ENCODE results near the gene USP6NL. TPM values are rescaled to one million over a fixed set of nuclear protein-coding genes. Genes with fewer than 3 reads are reported as not detected.

USP6NL gene
- total and polyA plus RNA-seq, 2 of the 13 experiments (the other 11 are each of a cell fraction or from before 2014, with no cell fraction given): 10.5 to 22.9 TPM

DNA sequence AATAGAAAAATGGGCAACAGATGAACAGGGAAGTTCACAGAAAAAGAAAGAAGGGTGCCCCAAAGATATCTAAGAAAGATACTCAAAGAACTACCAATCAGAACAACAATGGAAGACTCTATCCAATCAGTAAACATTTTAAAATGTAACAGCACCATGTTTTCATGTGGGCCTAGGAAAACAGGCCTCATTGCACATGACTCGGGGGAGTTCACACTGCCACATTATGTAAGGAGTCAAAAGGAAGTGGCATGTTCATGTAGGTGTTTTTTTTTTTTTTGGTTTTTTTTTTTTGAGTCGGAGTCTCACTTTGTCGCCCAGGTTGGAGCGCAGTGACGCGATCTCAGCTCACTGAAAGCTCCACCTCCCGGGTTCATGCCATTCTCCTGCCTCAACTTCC, 132.2 kb downstream of the USP6NL start (continued):
- TF ChIP-seq, protein P1, sequence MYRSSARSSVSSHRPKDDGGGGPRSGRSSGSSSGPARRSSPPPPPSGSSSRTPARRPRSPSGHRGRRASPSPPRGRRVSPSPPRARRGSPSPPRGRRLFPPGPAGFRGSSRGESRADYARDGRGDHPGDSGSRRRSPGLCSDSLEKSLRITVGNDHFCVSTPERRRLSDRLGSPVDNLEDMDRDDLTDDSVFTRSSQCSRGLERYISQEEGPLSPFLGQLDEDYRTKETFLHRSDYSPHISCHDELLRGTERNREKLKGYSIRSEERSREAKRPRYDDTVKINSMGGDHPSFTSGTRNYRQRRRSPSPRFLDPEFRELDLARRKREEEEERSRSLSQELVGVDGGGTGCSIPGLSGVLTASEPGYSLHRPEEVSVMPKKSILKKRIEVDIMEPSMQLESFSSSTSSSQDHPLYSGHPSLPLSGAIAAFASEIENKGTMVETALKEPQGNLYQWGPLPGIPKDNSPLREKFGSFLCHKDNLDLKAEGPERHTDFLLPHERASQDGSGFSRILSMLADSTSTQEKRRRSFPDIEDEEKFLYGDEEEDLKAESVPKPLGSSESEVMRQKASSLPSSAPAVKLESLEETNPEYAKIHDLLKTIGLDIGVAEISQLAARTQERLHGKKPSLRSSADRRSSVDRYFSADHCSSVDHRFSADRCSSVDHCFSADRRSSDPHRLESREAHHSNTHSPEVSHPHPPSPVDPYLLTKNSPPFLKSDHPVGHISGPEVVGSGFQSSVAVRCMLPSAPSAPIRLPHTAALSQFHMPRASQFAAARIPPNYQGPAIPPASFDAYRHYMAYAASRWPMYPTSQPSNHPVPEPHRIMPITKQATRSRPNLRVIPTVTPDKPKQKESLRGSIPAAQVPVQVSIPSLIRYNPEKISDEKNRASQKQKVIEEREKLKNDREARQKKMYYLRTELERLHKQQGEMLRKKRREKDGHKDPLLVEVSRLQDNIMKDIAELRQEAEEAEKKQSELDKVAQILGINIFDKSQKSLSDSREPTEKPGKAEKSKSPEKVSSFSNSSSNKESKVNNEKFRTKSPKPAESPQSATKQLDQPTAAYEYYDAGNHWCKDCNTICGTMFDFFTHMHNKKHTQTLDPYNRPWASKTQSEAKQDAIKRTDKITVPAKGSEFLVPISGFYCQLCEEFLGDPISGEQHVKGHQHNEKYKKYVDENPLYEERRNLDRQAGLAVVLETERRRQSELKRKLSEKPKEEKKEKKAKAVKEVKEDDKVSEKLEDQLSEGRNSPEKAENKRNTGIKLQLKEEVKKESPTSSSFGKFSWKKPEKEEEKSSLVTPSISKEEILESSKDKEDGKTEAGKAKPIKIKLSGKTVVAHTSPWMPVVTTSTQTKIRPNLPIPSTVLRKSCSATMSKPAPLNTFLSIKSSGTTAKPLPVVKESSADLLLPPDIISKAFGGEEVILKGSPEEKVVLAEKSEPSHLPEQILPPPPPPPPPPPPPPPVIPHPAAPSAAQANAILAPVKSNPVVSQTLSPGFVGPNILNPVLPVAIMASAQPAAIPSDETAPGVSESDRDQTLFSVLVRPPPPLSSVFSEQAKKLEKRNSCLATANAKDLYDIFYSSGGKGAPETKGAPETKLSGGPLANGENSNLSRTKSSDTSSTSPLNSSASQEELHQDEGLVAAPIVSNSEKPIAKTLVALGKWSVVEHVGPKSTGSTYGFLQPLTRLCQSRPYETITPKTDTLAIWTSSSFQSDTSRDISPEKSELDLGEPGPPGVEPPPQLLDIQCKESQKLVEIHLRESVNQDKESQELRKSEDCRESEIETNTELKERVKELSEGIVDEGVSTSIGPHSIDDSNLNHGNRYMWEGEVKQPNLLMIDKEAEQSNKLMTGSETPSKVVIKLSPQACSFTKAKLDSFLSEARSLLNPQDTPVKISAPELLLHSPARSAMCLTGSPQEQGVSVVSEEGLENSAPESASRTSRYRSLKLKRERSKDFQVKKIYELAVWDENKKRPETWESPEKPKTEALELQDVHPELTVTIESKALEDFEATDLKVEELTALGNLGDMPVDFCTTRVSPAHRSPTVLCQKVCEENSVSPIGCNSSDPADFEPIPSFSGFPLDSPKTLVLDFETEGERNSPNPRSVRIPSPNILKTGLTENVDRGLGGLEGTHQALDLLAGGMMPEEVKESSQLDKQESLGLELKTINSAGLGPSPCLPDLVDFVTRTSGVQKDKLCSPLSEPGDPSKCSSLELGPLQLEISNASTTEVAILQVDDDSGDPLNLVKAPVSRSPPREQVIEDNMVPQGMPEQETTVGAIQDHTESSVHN (CRISPR knock-in tag; IDR thresholded peaks at IDR 0.05): no peak
- TF ChIP-seq RFXANK (CRISPR knock-in tag; IDR thresholded peaks at IDR 0.05) (no peak), ZBTB1 (CRISPR knock-in tag; IDR thresholded peaks at IDR 0.05; ENCODE audit: borderline replicate concordance) (no peak), ZNF615 (CRISPR knock-in tag; IDR thresholded peaks at IDR 0.05; ENCODE audit: borderline replicate concordance) (no peak), ZC3H13 (CRISPR knock-in tag; IDR thresholded peaks at IDR 0.05) (no peak)
- TF ChIP-seq, protein P2, sequence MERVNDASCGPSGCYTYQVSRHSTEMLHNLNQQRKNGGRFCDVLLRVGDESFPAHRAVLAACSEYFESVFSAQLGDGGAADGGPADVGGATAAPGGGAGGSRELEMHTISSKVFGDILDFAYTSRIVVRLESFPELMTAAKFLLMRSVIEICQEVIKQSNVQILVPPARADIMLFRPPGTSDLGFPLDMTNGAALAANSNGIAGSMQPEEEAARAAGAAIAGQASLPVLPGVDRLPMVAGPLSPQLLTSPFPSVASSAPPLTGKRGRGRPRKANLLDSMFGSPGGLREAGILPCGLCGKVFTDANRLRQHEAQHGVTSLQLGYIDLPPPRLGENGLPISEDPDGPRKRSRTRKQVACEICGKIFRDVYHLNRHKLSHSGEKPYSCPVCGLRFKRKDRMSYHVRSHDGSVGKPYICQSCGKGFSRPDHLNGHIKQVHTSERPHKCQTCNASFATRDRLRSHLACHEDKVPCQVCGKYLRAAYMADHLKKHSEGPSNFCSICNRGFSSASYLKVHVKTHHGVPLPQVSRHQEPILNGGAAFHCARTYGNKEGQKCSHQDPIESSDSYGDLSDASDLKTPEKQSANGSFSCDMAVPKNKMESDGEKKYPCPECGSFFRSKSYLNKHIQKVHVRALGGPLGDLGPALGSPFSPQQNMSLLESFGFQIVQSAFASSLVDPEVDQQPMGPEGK (CRISPR knock-in tag; IDR thresholded peaks at IDR 0.05): no peak
- TF ChIP-seq, protein P3, sequence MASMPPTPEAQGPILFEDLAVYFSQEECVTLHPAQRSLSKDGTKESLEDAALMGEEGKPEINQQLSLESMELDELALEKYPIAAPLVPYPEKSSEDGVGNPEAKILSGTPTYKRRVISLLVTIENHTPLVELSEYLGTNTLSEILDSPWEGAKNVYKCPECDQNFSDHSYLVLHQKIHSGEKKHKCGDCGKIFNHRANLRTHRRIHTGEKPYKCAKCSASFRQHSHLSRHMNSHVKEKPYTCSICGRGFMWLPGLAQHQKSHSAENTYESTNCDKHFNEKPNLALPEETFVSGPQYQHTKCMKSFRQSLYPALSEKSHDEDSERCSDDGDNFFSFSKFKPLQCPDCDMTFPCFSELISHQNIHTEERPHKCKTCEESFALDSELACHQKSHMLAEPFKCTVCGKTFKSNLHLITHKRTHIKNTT (CRISPR knock-in tag; IDR thresholded peaks at IDR 0.05): no peak
- TF ChIP-seq, protein P4, sequence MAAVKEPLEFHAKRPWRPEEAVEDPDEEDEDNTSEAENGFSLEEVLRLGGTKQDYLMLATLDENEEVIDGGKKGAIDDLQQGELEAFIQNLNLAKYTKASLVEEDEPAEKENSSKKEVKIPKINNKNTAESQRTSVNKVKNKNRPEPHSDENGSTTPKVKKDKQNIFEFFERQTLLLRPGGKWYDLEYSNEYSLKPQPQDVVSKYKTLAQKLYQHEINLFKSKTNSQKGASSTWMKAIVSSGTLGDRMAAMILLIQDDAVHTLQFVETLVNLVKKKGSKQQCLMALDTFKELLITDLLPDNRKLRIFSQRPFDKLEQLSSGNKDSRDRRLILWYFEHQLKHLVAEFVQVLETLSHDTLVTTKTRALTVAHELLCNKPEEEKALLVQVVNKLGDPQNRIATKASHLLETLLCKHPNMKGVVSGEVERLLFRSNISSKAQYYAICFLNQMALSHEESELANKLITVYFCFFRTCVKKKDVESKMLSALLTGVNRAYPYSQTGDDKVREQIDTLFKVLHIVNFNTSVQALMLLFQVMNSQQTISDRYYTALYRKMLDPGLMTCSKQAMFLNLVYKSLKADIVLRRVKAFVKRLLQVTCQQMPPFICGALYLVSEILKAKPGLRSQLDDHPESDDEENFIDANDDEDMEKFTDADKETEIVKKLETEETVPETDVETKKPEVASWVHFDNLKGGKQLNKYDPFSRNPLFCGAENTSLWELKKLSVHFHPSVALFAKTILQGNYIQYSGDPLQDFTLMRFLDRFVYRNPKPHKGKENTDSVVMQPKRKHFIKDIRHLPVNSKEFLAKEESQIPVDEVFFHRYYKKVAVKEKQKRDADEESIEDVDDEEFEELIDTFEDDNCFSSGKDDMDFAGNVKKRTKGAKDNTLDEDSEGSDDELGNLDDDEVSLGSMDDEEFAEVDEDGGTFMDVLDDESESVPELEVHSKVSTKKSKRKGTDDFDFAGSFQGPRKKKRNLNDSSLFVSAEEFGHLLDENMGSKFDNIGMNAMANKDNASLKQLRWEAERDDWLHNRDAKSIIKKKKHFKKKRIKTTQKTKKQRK (IDR thresholded peaks at IDR 0.05; ENCODE audit: low read length): no peak

Measured in HepG2 (cell line).